AG08396 (cell line): Measurements from ENCODE around the gene PCGF3.

ENCODE experiments used
- DNase-seq: peaks from one replicate; pipeline ENCODE4 v3.0.0; 2012; ENCODE audit warnings: low spot score, mixed read lengths

The PCGF3 gene

GRCh38 chr4:784401-785331 is 79.0 kb downstream of the PCGF3 start:
- DNase-seq: no peak

GRCh38 chr4:785332-786073 is 79.9 kb downstream of the PCGF3 start:
- no peak for DNase-seq

- DNase-seq: no peak
Measured at GRCh38 chr4:786074-786741, 80.6 kb downstream of the PCGF3 start.

- no peak for DNase-seq
Measured at GRCh38 chr4:786861-787300, 81.2 kb downstream of the PCGF3 start.

GRCh38 chr4:787561-787981 is 81.9 kb downstream of the PCGF3 start:
- DNase-seq: no peak

GRCh38 chr4:788006-788635 is 82.5 kb downstream of the PCGF3 start:
- no peak for DNase-seq

- DNase-seq: no peak
Measured at GRCh38 chr4:788636-789297, 83.1 kb downstream of the PCGF3 start.

GRCh38 chr4:789571-790465 is 84.2 kb downstream of the PCGF3 start:
- DNase-seq: no peak

- DNase-seq: no peak
Measured at GRCh38 chr4:790466-790820, 84.8 kb downstream of the PCGF3 start.

- DNase-seq: no peak
Measured at GRCh38 chr4:791252-791897, 85.7 kb downstream of the PCGF3 start.

- DNase-seq: no peak
Measured at GRCh38 chr4:791898-792625, 86.4 kb downstream of the PCGF3 start.

- DNase-seq: no peak
Measured at GRCh38 chr4:792626-793092, 87.0 kb downstream of the PCGF3 start.

- no peak for DNase-seq
Measured at GRCh38 chr4:793093-793861, 87.6 kb downstream of the PCGF3 start.

GRCh38 chr4:793941-794621 is 88.4 kb downstream of the PCGF3 start:
- no peak for DNase-seq

- no peak for DNase-seq
Measured at GRCh38 chr4:794900-795725, 89.5 kb downstream of the PCGF3 start.

GRCh38 chr4:795726-796119 is 90.1 kb downstream of the PCGF3 start:
- DNase-seq: no peak

- no peak for DNase-seq
Measured at GRCh38 chr4:796206-796605, 90.6 kb downstream of the PCGF3 start.
